Activated naive CD8-positive, alpha-beta T cell treated with anti-CD3 and anti-CD28 coated beads for 36 hours (primary cell): ENCODE data around the gene CAST. TPM values are rescaled to one million over a fixed set of nuclear protein-coding genes. Genes with fewer than 3 reads are reported as not detected.
A peak's percentile ranks its signal among the peaks of the same experiment; 100 is the strongest.
"Not testable (repeated sequence)": the region's sequence is repeated elsewhere in the genome, so short reads cannot be mapped to it uniquely, and the experiment has no call there.

Experiments used
- DNase-seq: peaks from one replicate; pipeline ENCODE4 v3.0.0; 2021
- H3K27ac Mint-ChIP-seq: one replicate; pipeline ENCODE4 v1.8.0; 2022; ENCODE audit warnings: mild to moderate bottlenecking, moderate library complexity, mixed read lengths
- H3K27me3 Mint-ChIP-seq: one replicate; pipeline ENCODE4 v1.8.0; 2022; ENCODE audit warnings: mild to moderate bottlenecking, mixed read lengths
- H3K36me3 Mint-ChIP-seq: one replicate; pipeline ENCODE4 v1.8.0; 2021; ENCODE audit warnings: mild to moderate bottlenecking, mixed read lengths
- H3K4me1 Mint-ChIP-seq: one replicate; pipeline ENCODE4 v1.8.0; 2021; ENCODE audit warnings: mixed read lengths
- H3K4me3 Mint-ChIP-seq: one replicate; pipeline ENCODE4 v1.8.0; 2022; ENCODE audit warnings: mild to moderate bottlenecking, moderate library complexity, mixed read lengths
- H3K9me3 Mint-ChIP-seq: one replicate; pipeline ENCODE4 v1.8.0; 2022; ENCODE audit warnings: mixed read lengths
- total RNA-seq, 2 experiments: library from RNA; stranded (reverse); gene quantifications; one replicate each; pipeline ENCODE4 v1.2.3, GENCODE V29; 2021

CAST gene
- total RNA-seq, 2 experiments from 2014 or later: 121 to 123 TPM

GRCh38 chr5:96775689-96776088 is 113.5 kb downstream of the CAST start:
- no peak for DNase-seq
- H3K9me3 Mint-ChIP-seq: no peaks in the 10 kb centered on the region
- H3K27me3 Mint-ChIP-seq: no peaks in the 10 kb centered on the region
- no peak overlapping the region for H3K27ac Mint-ChIP-seq
- H3K4me3 Mint-ChIP-seq: no peak overlapping the region
- H3K36me3 Mint-ChIP-seq: peaks cover 41% of the 10 kb centered on the region
- peaks cover 18% of the 10 kb centered on the region for H3K4me1 Mint-ChIP-seq

- Mint-ChIP-seq H3K4me3 (no peak overlapping the region), H3K27ac (no peak overlapping the region), H3K36me3 (peaks cover 39% of the 10 kb centered on the region), H3K27me3 (no peaks in the 10 kb centered on the region), H3K4me1 (peaks cover 15% of the 10 kb centered on the region), H3K9me3 (no peaks in the 10 kb centered on the region)
- DNase-seq: no peak
Measured at GRCh38 chr5:96776621-96777020, 114.4 kb downstream of the CAST start.

- DNase-seq: no peak
- Mint-ChIP-seq H3K4me1 (peaks cover 6% of the 10 kb centered on the region), H3K36me3 (peaks cover 35% of the 10 kb centered on the region), H3K4me3 (no peak overlapping the region), H3K27ac (peak overlapping the region; percentile 42), H3K27me3 (no peaks in the 10 kb centered on the region), H3K9me3 (no peaks in the 10 kb centered on the region)
Measured at GRCh38 chr5:96778409-96778808, 116.2 kb downstream of the CAST start.

- DNase-seq: no peak
- peak overlapping the region; percentile 16 for H3K27ac Mint-ChIP-seq
- H3K9me3 Mint-ChIP-seq: no peaks in the 10 kb centered on the region
- no peak overlapping the region for H3K4me3 Mint-ChIP-seq
- peaks cover 6% of the 10 kb centered on the region for H3K4me1 Mint-ChIP-seq
- peaks cover 40% of the 10 kb centered on the region for H3K36me3 Mint-ChIP-seq
- no peaks in the 10 kb centered on the region for H3K27me3 Mint-ChIP-seq
Measured at GRCh38 chr5:96780626-96781025, 118.5 kb downstream of the CAST start.

- Mint-ChIP-seq H3K27ac (peak overlapping the region; percentile 40), H3K36me3 (peaks cover 39% of the 10 kb centered on the region), H3K4me1 (peaks cover 6% of the 10 kb centered on the region), H3K27me3 (no peaks in the 10 kb centered on the region), H3K4me3 (no peak overlapping the region), H3K9me3 (no peaks in the 10 kb centered on the region)
- DNase-seq: no peak
Measured at GRCh38 chr5:96781031-96781971, 119.1 kb downstream of the CAST start.

GRCh38 chr5:96783326-96783725 is 121.2 kb downstream of the CAST start:
- DNase-seq: no peak
- Mint-ChIP-seq H3K9me3 (no peaks in the 10 kb centered on the region), H3K4me1 (peaks cover 6% of the 10 kb centered on the region), H3K4me3 (no peak overlapping the region), H3K27ac (no peak overlapping the region), H3K27me3 (no peaks in the 10 kb centered on the region), H3K36me3 (peaks cover 32% of the 10 kb centered on the region)

- Mint-ChIP-seq H3K36me3 (peaks cover 28% of the 10 kb centered on the region), H3K27me3 (no peaks in the 10 kb centered on the region), H3K9me3 (no peaks in the 10 kb centered on the region), H3K4me3 (no peak overlapping the region), H3K27ac (peak overlapping the region; percentile 47), H3K4me1 (peaks cover 10% of the 10 kb centered on the region)
- DNase-seq: no peak
Measured at GRCh38 chr5:96785326-96786109, 123.3 kb downstream of the CAST start.

- H3K9me3 Mint-ChIP-seq: no peaks in the 10 kb centered on the region
- peak overlapping the region; percentile 32 for H3K27ac Mint-ChIP-seq
- peaks cover 6% of the 10 kb centered on the region for H3K4me1 Mint-ChIP-seq
- peaks cover 25% of the 10 kb centered on the region for H3K36me3 Mint-ChIP-seq
- no peak overlapping the region for H3K4me3 Mint-ChIP-seq
- no peak for DNase-seq
- H3K27me3 Mint-ChIP-seq: no peaks in the 10 kb centered on the region
Measured at GRCh38 chr5:96788112-96788749, 126.1 kb downstream of the CAST start.

- no peak overlapping the region for H3K4me3 Mint-ChIP-seq
- H3K27ac Mint-ChIP-seq: peak overlapping the region; percentile 4
- H3K27me3 Mint-ChIP-seq: no peaks in the 10 kb centered on the region
- no peaks in the 10 kb centered on the region for H3K9me3 Mint-ChIP-seq
- no peak for DNase-seq
- H3K4me1 Mint-ChIP-seq: peaks cover 12% of the 10 kb centered on the region
- peaks cover 27% of the 10 kb centered on the region for H3K36me3 Mint-ChIP-seq
Measured at GRCh38 chr5:96789794-96790330, 127.7 kb downstream of the CAST start.

- Mint-ChIP-seq H3K36me3 (peaks cover 27% of the 10 kb centered on the region), H3K4me3 (no peak overlapping the region), H3K27me3 (no peaks in the 10 kb centered on the region), H3K27ac (no peak overlapping the region), H3K9me3 (no peaks in the 10 kb centered on the region), H3K4me1 (peaks cover 22% of the 10 kb centered on the region)
- DNase-seq: no peak
Measured at GRCh38 chr5:96790961-96791504, 128.9 kb downstream of the CAST start.

- Mint-ChIP-seq H3K36me3 (peaks cover 45% of the 10 kb centered on the region), H3K27me3 (no peaks in the 10 kb centered on the region), H3K4me3 (no peak overlapping the region)
Measured at GRCh38 chr5:96794757-96795156, 132.6 kb downstream of the CAST start.

GRCh38 chr5:96795626-96796025 is 133.4 kb downstream of the CAST start:
- DNase-seq: no peak
- Mint-ChIP-seq H3K9me3 (no peaks in the 10 kb centered on the region), H3K4me1 (peaks cover 30% of the 10 kb centered on the region), H3K27me3 (no peaks in the 10 kb centered on the region), H3K4me3 (no peak overlapping the region), H3K36me3 (peaks cover 45% of the 10 kb centered on the region), H3K27ac (peak overlapping the region; percentile 0)

More at GRCh38 chr5:96794757-96795156, 132.6 kb downstream of the CAST start:
- peaks cover 30% of the 10 kb centered on the region for H3K4me1 Mint-ChIP-seq
- peak overlapping the region; percentile 0 for H3K27ac Mint-ChIP-seq
- DNase-seq: peak; percentile 64
- no peaks in the 10 kb centered on the region for H3K9me3 Mint-ChIP-seq

- Mint-ChIP-seq H3K27me3 (no peaks in the 10 kb centered on the region), H3K4me3 (no peak overlapping the region), H3K36me3 (peaks cover 42% of the 10 kb centered on the region), H3K4me1 (peaks cover 28% of the 10 kb centered on the region), H3K27ac (no peak overlapping the region), H3K9me3 (no peaks in the 10 kb centered on the region)
- no peak for DNase-seq
Measured at GRCh38 chr5:96796434-96796833, 134.3 kb downstream of the CAST start.

- H3K9me3 Mint-ChIP-seq, DNase-seq, H3K4me3 Mint-ChIP-seq, H3K27ac Mint-ChIP-seq, H3K27me3 Mint-ChIP-seq: not testable (repeated sequence)
- Mint-ChIP-seq H3K4me1 (peaks cover 45% of the 10 kb centered on the region), H3K36me3 (peaks cover 56% of the 10 kb centered on the region)
Measured at GRCh38 chr5:96801718-96802117, 139.5 kb downstream of the CAST start.
